Measurements from ENCODE around the gene AZU1.

Gene AZU1

GRCh38 chr19:827314-827709, 325 bp upstream of the AZU1 start:
- Histone ChIP-seq H3K4me3 (ENCODE audit: low read length) (no peak overlapping the region), H3K27ac (ENCODE audit: low read depth, low read length) (no peak overlapping the region), H3K4me1 (ENCODE audit: control insufficient read depth, low read length) (no peaks in the 10 kb centered on the region), H3F3A (ENCODE audit: control insufficient read depth, insufficient read depth) (no peaks in the 10 kb centered on the region), H3K79me2 (ENCODE audit: control insufficient read depth, low read length) (no peaks in the 10 kb centered on the region), H3K4me2 (ENCODE audit: low read length) (no peak overlapping the region), H3K9me3 (ENCODE audit: control insufficient read depth, insufficient read depth, low read length) (no peaks in the 10 kb centered on the region), H4K20me1 (ENCODE audit: control insufficient read depth, insufficient read depth, low read depth, low read length) (no peaks in the 10 kb centered on the region), H3K27me3 (ENCODE audit: control insufficient read depth, low read length) (no peaks in the 10 kb centered on the region), H3K36me3 (ENCODE audit: control insufficient read depth, low read length) (no peaks in the 10 kb centered on the region), H3K9me2 (replicated peaks; ENCODE audit: control insufficient read depth, low read length) (no peaks in the 10 kb centered on the region)
- TF ChIP-seq EZH2phosphoT487 (IDR thresholded peaks at IDR 0.05; ENCODE audit: borderline replicate concordance, low read length): no peak
- TF ChIP-seq, protein P1, sequence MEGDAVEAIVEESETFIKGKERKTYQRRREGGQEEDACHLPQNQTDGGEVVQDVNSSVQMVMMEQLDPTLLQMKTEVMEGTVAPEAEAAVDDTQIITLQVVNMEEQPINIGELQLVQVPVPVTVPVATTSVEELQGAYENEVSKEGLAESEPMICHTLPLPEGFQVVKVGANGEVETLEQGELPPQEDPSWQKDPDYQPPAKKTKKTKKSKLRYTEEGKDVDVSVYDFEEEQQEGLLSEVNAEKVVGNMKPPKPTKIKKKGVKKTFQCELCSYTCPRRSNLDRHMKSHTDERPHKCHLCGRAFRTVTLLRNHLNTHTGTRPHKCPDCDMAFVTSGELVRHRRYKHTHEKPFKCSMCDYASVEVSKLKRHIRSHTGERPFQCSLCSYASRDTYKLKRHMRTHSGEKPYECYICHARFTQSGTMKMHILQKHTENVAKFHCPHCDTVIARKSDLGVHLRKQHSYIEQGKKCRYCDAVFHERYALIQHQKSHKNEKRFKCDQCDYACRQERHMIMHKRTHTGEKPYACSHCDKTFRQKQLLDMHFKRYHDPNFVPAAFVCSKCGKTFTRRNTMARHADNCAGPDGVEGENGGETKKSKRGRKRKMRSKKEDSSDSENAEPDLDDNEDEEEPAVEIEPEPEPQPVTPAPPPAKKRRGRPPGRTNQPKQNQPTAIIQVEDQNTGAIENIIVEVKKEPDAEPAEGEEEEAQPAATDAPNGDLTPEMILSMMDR (IDR thresholded peaks at IDR 0.05; ENCODE audit: low read depth, low read length, poor library complexity, severe bottlenecking): no peak

- H3K27me3 ChIP-seq (ENCODE audit: control insufficient read depth, low read length): no peaks in the 10 kb centered on the region
- no peaks in the 10 kb centered on the region for H3F3A ChIP-seq (ENCODE audit: control insufficient read depth, insufficient read depth)
- no peaks in the 10 kb centered on the region for H3K36me3 ChIP-seq (ENCODE audit: control insufficient read depth, low read length)
- no peak overlapping the region for H3K4me3 ChIP-seq (ENCODE audit: low read length)
- no peak overlapping the region for H3K27ac ChIP-seq (ENCODE audit: low read depth, low read length)
- H3K4me1 ChIP-seq (ENCODE audit: control insufficient read depth, low read length): no peaks in the 10 kb centered on the region
- TF ChIP-seq, protein P1 (IDR thresholded peaks at IDR 0.05; ENCODE audit: low read depth, low read length, poor library complexity, severe bottlenecking): no peak
- TF ChIP-seq EZH2phosphoT487 (IDR thresholded peaks at IDR 0.05; ENCODE audit: borderline replicate concordance, low read length): no peak
- no peak overlapping the region for H3K4me2 ChIP-seq (ENCODE audit: low read length)
- no peaks in the 10 kb centered on the region for H3K79me2 ChIP-seq (ENCODE audit: control insufficient read depth, low read length)
- H3K9me3 ChIP-seq (ENCODE audit: control insufficient read depth, insufficient read depth, low read length): no peaks in the 10 kb centered on the region
- no peaks in the 10 kb centered on the region for H3K9me2 ChIP-seq (replicated peaks; ENCODE audit: control insufficient read depth, low read length)
- H4K20me1 ChIP-seq (ENCODE audit: control insufficient read depth, insufficient read depth, low read depth, low read length): no peaks in the 10 kb centered on the region
These were observed 1.6 kb downstream of the AZU1 start for GRCh38 chr19:829129-829758.

GRCh38 chr19:831407-832369, 4.1 kb downstream of the AZU1 start:
- no peaks in the 10 kb centered on the region for H3K79me2 ChIP-seq (ENCODE audit: control insufficient read depth, low read length)

More at GRCh38 chr19:831407-832369, 4.1 kb downstream of the AZU1 start:
- Histone ChIP-seq H3K36me3 (ENCODE audit: control insufficient read depth, low read length) (no peaks in the 10 kb centered on the region), H3K4me2 (ENCODE audit: low read length) (no peak overlapping the region), H4K20me1 (ENCODE audit: control insufficient read depth, insufficient read depth, low read depth, low read length) (no peaks in the 10 kb centered on the region), H3F3A (ENCODE audit: control insufficient read depth, insufficient read depth) (no peaks in the 10 kb centered on the region), H3K9me3 (ENCODE audit: control insufficient read depth, insufficient read depth, low read length) (no peaks in the 10 kb centered on the region), H3K27ac (ENCODE audit: low read depth, low read length) (no peak overlapping the region), H3K4me3 (ENCODE audit: low read length) (no peak overlapping the region), H3K9me2 (replicated peaks; ENCODE audit: control insufficient read depth, low read length) (no peaks in the 10 kb centered on the region), H3K4me1 (ENCODE audit: control insufficient read depth, low read length) (no peaks in the 10 kb centered on the region), H3K27me3 (ENCODE audit: control insufficient read depth, low read length) (no peaks in the 10 kb centered on the region)
- no peak for TF ChIP-seq EZH2phosphoT487 (IDR thresholded peaks at IDR 0.05; ENCODE audit: borderline replicate concordance, low read length)
- TF ChIP-seq, protein P1 (IDR thresholded peaks at IDR 0.05; ENCODE audit: low read depth, low read length, poor library complexity, severe bottlenecking): no peak
